Astrocyte (in vitro differentiated cells and primary cell): ENCODE results near the gene IL32. TPM values are rescaled to one million over a fixed set of nuclear protein-coding genes. Genes with fewer than 3 reads are reported as not detected.

ENCODE experiments used
- DNase-seq: peaks from one replicate; pipeline ENCODE4 v3.0.0-alpha.2; 2010; ENCODE audit warnings: low read depth
- FAIRE-seq: peaks from 2 replicates; lab custom pipeline; 2011; peaks lifted over from hg19 to GRCh38; lab: Jason Lieb, UNC
- H2AFZ ChIP-seq: 2 replicates; pipeline ENCODE4 v1.6.0; 2012; ENCODE audit warnings: low read depth, low read length, inconsistent platforms
- H3K27ac ChIP-seq: 2 replicates; pipeline ENCODE4 v1.5.1; 2011; ENCODE audit warnings: low read depth, low read length, inconsistent platforms
- H3K27me3 ChIP-seq: 2 replicates; pipeline ENCODE4 v1.6.0; 2011; ENCODE audit warnings: low read length, inconsistent platforms; ENCODE audit not compliant: insufficient read depth
- H3K36me3 ChIP-seq: 2 replicates; pipeline ENCODE4 v1.5.1; 2011; ENCODE audit warnings: low read length, inconsistent platforms; ENCODE audit not compliant: insufficient read depth
- H3K4me1 ChIP-seq: 2 replicates; pipeline ENCODE4 v1.5.1; 2011; ENCODE audit warnings: low read length, inconsistent platforms; ENCODE audit not compliant: insufficient read depth
- H3K4me2 ChIP-seq: 2 replicates; pipeline ENCODE4 v1.6.0; 2012; ENCODE audit warnings: low read length, inconsistent platforms
- H3K4me3 ChIP-seq: 2 replicates; pipeline ENCODE4 v1.5.1; 2011; ENCODE audit warnings: low read depth, mild to moderate bottlenecking, low read length, inconsistent platforms; ENCODE audit not compliant: insufficient read depth
- H3K79me2 ChIP-seq: 2 replicates; pipeline ENCODE4 v1.6.0; 2012; ENCODE audit warnings: mild to moderate bottlenecking, low read length, inconsistent platforms; ENCODE audit not compliant: insufficient read depth
- H3K9ac ChIP-seq: 2 replicates; pipeline ENCODE4 v1.6.0; 2012; ENCODE audit warnings: mild to moderate bottlenecking, low read length, inconsistent platforms
- H3K9me3 ChIP-seq: 2 replicates; pipeline ENCODE4 v1.5.1; 2012; ENCODE audit warnings: low read depth, mild to moderate bottlenecking, low read length, inconsistent platforms; ENCODE audit not compliant: insufficient read depth
- H4K20me1 ChIP-seq: 2 replicates; pipeline ENCODE4 v1.6.0; 2012; ENCODE audit warnings: low read length, inconsistent platforms; ENCODE audit not compliant: insufficient read depth
- H3K27ac Mint-ChIP-seq: one replicate; pipeline ENCODE4 v1.8.0; 2021; ENCODE audit warnings: mild to moderate bottlenecking, mixed read lengths; ENCODE audit not compliant: unreplicated experiment
- H3K27me3 Mint-ChIP-seq: one replicate; pipeline ENCODE4 v1.8.0; 2021; ENCODE audit warnings: low read depth, mixed read lengths; ENCODE audit not compliant: unreplicated experiment
- H3K36me3 Mint-ChIP-seq: one replicate; pipeline ENCODE4 v1.8.0; 2021; ENCODE audit warnings: low read depth, mixed read lengths; ENCODE audit not compliant: unreplicated experiment
- H3K4me1 Mint-ChIP-seq: one replicate; pipeline ENCODE4 v1.8.0; 2021; ENCODE audit warnings: low read depth, mixed read lengths; ENCODE audit not compliant: unreplicated experiment
- H3K4me3 Mint-ChIP-seq: one replicate; pipeline ENCODE4 v1.8.0; 2021; ENCODE audit warnings: mild to moderate bottlenecking, moderate library complexity, mixed read lengths; ENCODE audit not compliant: unreplicated experiment
- H3K9me3 Mint-ChIP-seq: one replicate; pipeline ENCODE4 v1.8.0; 2021; ENCODE audit warnings: mild to moderate bottlenecking, mixed read lengths; ENCODE audit not compliant: unreplicated experiment
- EZH2 ChIP-seq: IDR thresholded peaks from 2 replicates; pipeline ENCODE4 v1.6.1; 2012; ENCODE audit warnings: mild to moderate bottlenecking, low read length, inconsistent platforms; ENCODE audit not compliant: insufficient read depth
- total RNA-seq: library from RNA; stranded (reverse); gene quantifications from 2 replicates; pipeline ENCODE4 v1.2.1, GENCODE V29; 2021
- TF ChIP-seq, protein P1 (sequence below): IDR thresholded peaks from 2 replicates; pipeline ENCODE4 v1.5.1; 2011; ENCODE audit warnings: low read depth, mild to moderate bottlenecking, inconsistent platforms, low read length, moderate library complexity; ENCODE audit not compliant: insufficient read depth

Gene IL32
- total RNA-seq, 1 donor from 2014 or later = 43.8 TPM

DNA sequence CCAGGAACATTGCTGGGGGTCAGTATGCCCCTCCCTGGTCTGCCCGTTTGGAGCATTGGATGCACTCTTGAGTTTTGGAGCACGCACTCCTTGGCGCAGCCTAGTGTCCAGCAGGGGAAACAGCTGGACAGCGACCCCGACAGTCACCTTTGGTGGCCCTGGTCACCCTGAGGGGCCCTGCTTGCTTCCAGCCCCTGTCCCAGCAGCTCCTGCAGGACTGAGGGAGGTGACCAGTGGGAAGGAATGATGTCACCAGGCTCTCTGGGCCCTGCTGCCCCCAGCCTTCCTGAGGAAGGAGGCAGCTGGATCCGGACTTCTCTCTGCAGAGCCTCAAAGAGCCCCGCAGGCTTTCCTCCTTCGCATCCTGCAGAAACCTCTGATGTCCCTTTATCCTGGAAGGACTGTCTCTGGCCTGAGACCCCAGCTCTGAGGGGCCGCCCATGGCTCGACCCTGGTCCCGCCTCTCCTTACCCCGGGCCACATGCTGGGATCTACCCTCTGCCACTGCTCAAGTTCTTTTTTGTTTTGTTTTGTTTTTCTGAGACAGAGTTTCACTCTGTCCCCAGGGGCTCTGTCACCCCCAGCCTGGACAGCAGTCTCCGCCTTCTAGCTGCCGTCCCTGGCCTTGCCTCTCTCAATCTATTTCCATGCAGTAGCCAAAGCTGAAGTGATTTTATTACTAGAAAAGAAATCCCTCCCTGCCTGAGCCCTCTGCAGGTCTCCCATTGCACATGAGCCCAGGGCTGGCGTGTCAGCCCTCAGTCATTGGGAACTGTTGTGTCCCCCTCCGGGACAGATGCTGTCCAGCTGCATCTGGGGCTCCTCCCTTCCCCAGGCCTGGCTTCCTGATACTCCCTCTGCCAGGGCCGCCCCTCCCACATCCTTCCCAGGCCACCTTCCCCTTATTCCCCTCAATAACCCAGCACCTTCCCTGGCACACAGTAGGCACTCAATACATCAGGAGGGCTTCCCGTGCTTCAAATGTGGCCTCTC lies 22.1 kb downstream of the IL32 start:
- Histone ChIP-seq H3K4me3 (no peak overlapping the region), H3K9me3 (no peaks in the 10 kb centered on the region), H2AFZ (no peak overlapping the region), H3K4me2 (no peak overlapping the region), H3K79me2 (no peaks in the 10 kb centered on the region), H3K27ac (no peak overlapping the region), H4K20me1 (no peaks in the 10 kb centered on the region), H3K36me3 (no peaks in the 10 kb centered on the region), H3K27me3 (peaks cover 2% of the 10 kb centered on the region), H3K9ac (no peak overlapping the region), H3K4me1 (no peaks in the 10 kb centered on the region)
- Mint-ChIP-seq H3K36me3 (no peaks in the 10 kb centered on the region), H3K27ac (no peak overlapping the region), H3K4me3 (peak overlapping the region; percentile 28), H3K4me1 (peaks cover 8% of the 10 kb centered on the region), H3K27me3 (peaks cover 19% of the 10 kb centered on the region), H3K9me3 (peaks cover 2% of the 10 kb centered on the region)
- DNase-seq = no peak
- TF ChIP-seq, protein P1, sequence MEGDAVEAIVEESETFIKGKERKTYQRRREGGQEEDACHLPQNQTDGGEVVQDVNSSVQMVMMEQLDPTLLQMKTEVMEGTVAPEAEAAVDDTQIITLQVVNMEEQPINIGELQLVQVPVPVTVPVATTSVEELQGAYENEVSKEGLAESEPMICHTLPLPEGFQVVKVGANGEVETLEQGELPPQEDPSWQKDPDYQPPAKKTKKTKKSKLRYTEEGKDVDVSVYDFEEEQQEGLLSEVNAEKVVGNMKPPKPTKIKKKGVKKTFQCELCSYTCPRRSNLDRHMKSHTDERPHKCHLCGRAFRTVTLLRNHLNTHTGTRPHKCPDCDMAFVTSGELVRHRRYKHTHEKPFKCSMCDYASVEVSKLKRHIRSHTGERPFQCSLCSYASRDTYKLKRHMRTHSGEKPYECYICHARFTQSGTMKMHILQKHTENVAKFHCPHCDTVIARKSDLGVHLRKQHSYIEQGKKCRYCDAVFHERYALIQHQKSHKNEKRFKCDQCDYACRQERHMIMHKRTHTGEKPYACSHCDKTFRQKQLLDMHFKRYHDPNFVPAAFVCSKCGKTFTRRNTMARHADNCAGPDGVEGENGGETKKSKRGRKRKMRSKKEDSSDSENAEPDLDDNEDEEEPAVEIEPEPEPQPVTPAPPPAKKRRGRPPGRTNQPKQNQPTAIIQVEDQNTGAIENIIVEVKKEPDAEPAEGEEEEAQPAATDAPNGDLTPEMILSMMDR = no peak
- TF ChIP-seq EZH2 = no peak
- FAIRE-seq = no peak

DNA sequence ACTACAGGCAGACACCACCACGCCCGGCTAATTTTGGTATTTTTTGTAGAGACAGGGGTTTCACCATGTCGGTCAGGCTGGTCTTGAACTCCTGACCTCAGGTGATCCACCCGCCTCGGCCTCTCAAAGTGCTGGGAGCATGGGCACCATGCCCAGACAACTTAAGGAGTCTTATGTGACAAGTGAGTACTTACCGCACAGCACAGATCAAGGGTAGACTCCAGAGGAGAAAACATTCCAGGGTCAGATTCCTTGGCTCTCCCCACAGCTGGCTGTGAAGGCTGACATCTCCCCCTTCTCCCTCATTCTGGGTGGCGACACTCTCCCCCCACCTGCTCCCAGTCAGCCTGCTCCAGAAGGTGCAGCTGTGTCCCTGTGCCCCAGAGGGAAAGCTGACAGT lies 23.0 kb downstream of the IL32 start:
- Histone ChIP-seq H3K27me3 (peaks cover 6% of the 10 kb centered on the region), H3K27ac (no peak overlapping the region), H3K4me1 (no peaks in the 10 kb centered on the region), H2AFZ (no peak overlapping the region), H3K4me3 (no peak overlapping the region), H3K9me3 (no peaks in the 10 kb centered on the region), H3K4me2 (no peak overlapping the region), H3K79me2 (no peaks in the 10 kb centered on the region), H3K36me3 (no peaks in the 10 kb centered on the region), H3K9ac (no peak overlapping the region), H4K20me1 (no peaks in the 10 kb centered on the region)
- Mint-ChIP-seq H3K4me3 (no peak overlapping the region), H3K36me3 (no peaks in the 10 kb centered on the region), H3K27me3 (peaks cover 22% of the 10 kb centered on the region), H3K4me1 (peaks cover 8% of the 10 kb centered on the region), H3K9me3 (peaks cover 2% of the 10 kb centered on the region), H3K27ac (no peak overlapping the region)
- no peak for DNase-seq
- FAIRE-seq = no peak
- TF ChIP-seq, protein P1 = no peak
- no peak for TF ChIP-seq EZH2
